Psoas muscle (tissue), 8 donors: ENCODE results near the gene MYL11. TPM values are rescaled to one million over a fixed set of nuclear protein-coding genes. Genes with fewer than 3 reads are reported as not detected.

Experiments
- ATAC-seq, 4 donors: fragments of 200-7000 bp; cut with Tn5 transposase; one replicate each; pipeline ENCODE4 v1.9.1; 2020; ENCODE audit warnings: moderate library complexity in 3 of 4, mild to moderate bottlenecking in 2 of 4
- DNase-seq, 2 donors: peaks; one replicate each; pipeline ENCODE4 v3.0.0-alpha.2; 2020
- H3K27ac ChIP-seq: fragments of 200-600 bp; one replicate; pipeline ENCODE4 v1.8.0; 2022
- H3K27me3 ChIP-seq, 3 donors: fragments of 200-600 bp in 1 of 3; one replicate each; pipeline versions ENCODE4 v1.6.1 to v1.8.0; 2013 to 2022; ENCODE audit warnings: low read length in 2 of 3, mild to moderate bottlenecking in 2 of 3, moderate library complexity in 1 of 3; ENCODE audit not compliant: insufficient read depth in 3 of 3
- H3K36me3 ChIP-seq, 2 donors: fragments of 200-600 bp in 1 of 2; one replicate each; pipeline versions ENCODE4 v1.6.1 to v1.8.0; 2013 to 2022; ENCODE audit warnings: low read depth in 1 of 2, mild to moderate bottlenecking in 1 of 2, moderate library complexity in 1 of 2; ENCODE audit not compliant: insufficient read depth in 1 of 2
- H3K4me1 ChIP-seq: fragments of 200-600 bp; one replicate; pipeline ENCODE4 v1.8.0; 2022
- H3K4me3 ChIP-seq: fragments of 200-600 bp; one replicate; pipeline ENCODE4 v1.8.0; 2022; ENCODE audit warnings: mild to moderate bottlenecking
- H3K9me3 ChIP-seq: fragments of 200-600 bp; one replicate; pipeline ENCODE4 v1.8.0; 2022
- CTCF ChIP-seq: fragments of 200-600 bp; IDR thresholded peaks from one replicate; pipeline ENCODE4 v1.8.0; 2022; ENCODE audit warnings: antibody characterized with exemption
- WGBS, 3 donors: extraction: QIAGEN DNeasy Blood & Tissue Kit; methylation state at CpG; one replicate each; pipeline versions ENCODE4 v1.1.6 to v1.1.7; 2013; 5-methylcytosine and 5-hydroxymethylcytosine counted together
- intact Hi-C, 2 donors: fragments of 100-400 bp; cut with DNase I; formaldehyde crosslinking; loops; one replicate each; pipeline versions ENCODE4 v1.11.0 to v1.14.2; 2022
- polyA plus RNA-seq, 3 donors: library from polyadenylated mRNA; stranded (reverse); fragments of 200-250 nt; gene quantifications; one replicate each; pipeline ENCODE4 v1.2.3, GENCODE V29; 2013
- total RNA-seq, 4 donors: library from RNA; stranded (reverse); fragmentation: NEBNext Ultra II Directional in 2 of 4; extraction: Animal tissue kit (Norgen Biotek cat#: 25700) in 2 of 4; gene quantifications; one replicate each; pipeline versions ENCODE4 v1.2.1 to v1.2.4, GENCODE V29; 2021 to 2023
- donor health status: healthy with polysubstance abuse.
- donor health status: DM: no; HTN: no; CAD: no; lungs with moderate emphysema.
- donor health status: Bipolar disorder and iron deficiency.
- donor health status: healthy.
- donor health status: DM: yes; HTN: yes; CAD: no.
- donor health status: DM: no; HTN: no; CAD: no.
- donor health status: DM: no; HTN: no; CAD: no.
- donor health status: DM: yes; HTN: yes; CAD: no.

MYL11 gene
- total and polyA plus RNA-seq, 7 donors, result 636 to 6,743 (median 2,548) TPM

DNA sequence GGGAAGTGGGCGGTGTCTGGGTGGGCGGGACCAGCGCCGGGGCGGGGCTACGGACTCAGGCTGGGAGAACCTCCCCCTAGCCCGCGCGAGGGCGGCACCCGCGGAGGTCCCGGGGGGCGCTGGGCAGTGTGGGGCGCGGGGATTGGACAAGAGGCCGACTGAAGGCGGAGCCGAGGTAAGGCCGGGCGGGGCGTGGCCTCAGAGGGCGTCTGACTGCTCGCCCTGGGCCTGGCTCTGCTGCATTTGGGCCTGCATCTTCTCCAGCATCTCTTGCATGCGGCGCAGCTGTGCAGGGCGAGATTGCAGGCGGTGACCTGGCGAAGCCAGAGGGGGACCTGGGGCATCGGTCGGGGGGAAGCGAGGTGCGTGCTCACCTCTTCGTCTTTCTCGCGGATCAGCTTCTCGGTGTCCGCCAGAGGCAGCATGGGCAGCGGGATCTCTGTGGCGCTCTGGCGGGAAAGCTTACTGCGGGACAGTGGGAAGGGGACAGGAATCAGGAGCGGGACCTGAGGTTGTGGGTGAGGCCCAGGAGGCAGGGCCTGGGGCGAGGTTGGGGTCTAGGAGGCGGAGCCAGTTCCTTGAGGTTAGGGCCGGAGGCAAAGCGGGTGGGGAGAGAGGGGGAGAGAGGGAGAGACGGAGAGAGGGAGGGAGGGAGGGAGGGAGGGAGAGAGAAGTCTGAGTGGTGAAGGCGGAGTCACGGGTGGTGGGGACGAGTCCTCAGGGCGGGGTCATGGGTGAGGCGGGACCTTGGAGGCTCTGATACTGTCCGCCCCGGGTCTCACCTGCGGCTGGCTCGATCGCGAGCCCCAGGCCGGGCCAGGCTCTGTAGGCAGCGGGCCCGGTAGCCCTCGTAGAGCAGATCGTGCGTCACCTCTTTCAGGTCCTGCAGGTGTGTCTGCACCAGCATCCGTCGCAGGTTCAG is 3.9 kb downstream of the MYL11 start:
- H3K27ac ChIP-seq, result peak overlapping the region; percentile 97
- H3K36me3 ChIP-seq, result peaks cover 0 to 5% of the 10 kb centered on the region in 2 donors
- intact Hi-C loops, result loop anchor here in 1 of 2 donors (2.0 kb wide), 1 partner anchor 16 kb away; the partner anchor contains the start of gene ZNF48
- 1 to 4% (median 1%) methylated on average over 53 to 67 of the region's 67 CpGs for WGBS, 3 donors
- DNase-seq (peak; percentile 99), ATAC-seq (peak; percentile 78 to 96 (median 89))
- H3K4me3 ChIP-seq, result peak overlapping the region; percentile 71
- no peaks in the 10 kb centered on the region for H3K27me3 ChIP-seq
- peak; percentile 17 for TF ChIP-seq CTCF
- peaks cover 32% of the 10 kb centered on the region for H3K4me1 ChIP-seq
- no peaks in the 10 kb centered on the region for H3K9me3 ChIP-seq

DNA sequence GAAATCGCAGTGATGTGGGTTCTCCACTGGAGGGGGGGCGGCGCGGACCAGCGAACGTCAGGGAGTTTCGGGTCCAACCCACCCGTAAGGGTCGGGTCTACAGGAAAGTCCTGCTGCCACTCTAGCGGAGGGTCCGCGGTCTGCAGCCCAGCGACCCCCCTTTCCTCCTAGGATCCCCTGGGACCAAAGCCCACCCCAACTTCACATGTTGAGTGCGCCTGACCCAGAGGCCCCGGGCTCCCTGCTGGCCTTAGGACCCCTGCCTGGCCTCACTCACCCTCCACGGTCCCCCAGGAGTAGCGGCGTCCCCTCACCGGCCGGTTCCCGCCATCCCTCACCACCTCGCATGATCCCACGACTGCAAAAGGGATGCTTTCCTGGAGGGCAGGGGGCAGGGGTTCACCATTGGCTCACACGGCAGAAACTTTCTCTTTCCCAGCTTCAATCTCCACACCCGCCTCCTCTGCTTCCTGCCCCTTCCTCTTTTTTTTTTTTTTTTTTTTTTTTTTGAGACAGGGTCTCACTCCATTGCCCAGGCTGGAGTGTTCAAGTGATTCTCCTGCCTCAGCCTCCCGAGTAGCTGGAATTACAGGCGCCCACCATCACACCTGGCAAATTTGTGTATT is 4.7 kb downstream of the MYL11 start:
- Histone ChIP-seq H3K36me3 (peaks cover 0 to 5% of the 10 kb centered on the region in 2 donors), H3K4me3 (peak overlapping the region; percentile 71), H3K27me3 (no peaks in the 10 kb centered on the region), H3K4me1 (peaks cover 25% of the 10 kb centered on the region), H3K27ac (peak overlapping the region; percentile 61), H3K9me3 (no peaks in the 10 kb centered on the region)
- ATAC-seq (peak in 1 of 4 donors; percentile 1), DNase-seq (peak in 1 of 2 donors; percentile 73)
- WGBS, 3 donors, result 27 to 40% (median 28%) methylated on average over 21 to 27 of the region's 27 CpGs
- no peak for TF ChIP-seq CTCF
- intact Hi-C loops, result loop anchor here in 1 of 2 donors (2.0 kb wide), 1 partner anchor 16 kb away; the partner anchor contains the start of gene ZNF48

GRCh38 chr16:30380072-30380802 is 5.6 kb downstream of the MYL11 start:
- peak overlapping the region; percentile 32 for H3K27ac ChIP-seq
- intact Hi-C loops, result no loop called here

More at GRCh38 chr16:30380072-30380802, 5.6 kb downstream of the MYL11 start:
- 66 to 76% (median 67%) methylated on average over 4 of the region's 4 CpGs for WGBS, 3 donors
- Histone ChIP-seq H3K4me3 (no peak overlapping the region), H3K4me1 (peaks cover 25% of the 10 kb centered on the region), H3K27me3 (no peaks in the 10 kb centered on the region), H3K9me3 (no peaks in the 10 kb centered on the region), H3K36me3 (peaks cover 0 to 5% of the 10 kb centered on the region in 2 donors)
- TF ChIP-seq CTCF, result no peak
- DNase-seq (no peak), ATAC-seq (no peak)
